Endothelial cell of umbilical vein (primary cell): Measurements from ENCODE around the gene SIGLEC6.

Experiments used
- CTCF ChIP-seq, 2 donors: IDR thresholded peaks; 1 replicate in 1 of 2; 2 replicates in 1 of 2; pipeline ENCODE4 v1.5.1; 2011; ENCODE audit warnings: low read length in 2 of 2, mild to moderate bottlenecking in 2 of 2, moderate library complexity in 2 of 2, control low read depth in 1 of 2, inconsistent platforms in 1 of 2, low read depth in 1 of 2; ENCODE audit not compliant: insufficient read depth in 1 of 2; ENCODE audit errors: extremely low read depth in 1 of 2
- EZH2 ChIP-seq: IDR thresholded peaks from 2 replicates; pipeline ENCODE4 v1.6.1; 2012; ENCODE audit warnings: borderline replicate concordance, low read depth, mild to moderate bottlenecking, moderate library complexity, low read length, inconsistent platforms; ENCODE audit not compliant: severe bottlenecking
- FOS ChIP-seq: IDR thresholded peaks from 2 replicates; pipeline ENCODE4 v1.6.1; 2011; ENCODE audit warnings: mild to moderate bottlenecking, low read length, moderate library complexity, borderline replicate concordance; ENCODE audit not compliant: insufficient read depth
- MYC ChIP-seq: IDR thresholded peaks from one replicate; pipeline ENCODE4 v1.6.1; 2011; ENCODE audit warnings: mild to moderate bottlenecking, low read depth, low read length
- POLR2A ChIP-seq: IDR thresholded peaks from 2 replicates; pipeline ENCODE4 v1.6.1; 2012; ENCODE audit warnings: low read depth, mild to moderate bottlenecking, control low read depth, low read length
- POLR2AphosphoS5 ChIP-seq: IDR thresholded peaks from 2 replicates; pipeline ENCODE4 v1.6.1; 2012; ENCODE audit warnings: low read depth, mild to moderate bottlenecking, control low read depth, low read length, moderate library complexity; ENCODE audit not compliant: insufficient read depth
- TF ChIP-seq, protein P1 (sequence below): IDR thresholded peaks from 2 replicates; pipeline ENCODE4 v1.6.1; 2011; ENCODE audit not compliant: insufficient read depth, insufficient read length

DNA sequence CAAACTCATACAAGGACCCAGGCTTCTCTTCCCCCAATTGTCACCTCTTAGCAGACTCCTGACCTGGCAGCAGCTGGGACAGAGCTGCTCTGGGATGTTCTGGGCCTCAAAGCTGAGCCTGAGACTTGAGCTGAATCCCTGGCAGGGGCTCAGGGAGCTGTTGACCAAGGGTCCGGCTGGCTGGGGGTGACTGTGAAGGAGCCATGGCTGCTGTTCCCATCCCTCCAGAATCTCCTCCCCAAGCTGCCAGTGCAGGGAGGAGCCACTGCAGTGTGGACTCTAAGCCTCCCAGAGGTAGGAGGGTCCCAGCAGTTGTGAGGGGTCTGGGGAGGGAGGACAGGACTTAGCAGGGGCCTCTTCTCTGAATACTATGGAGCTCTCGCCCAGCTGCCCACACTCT is 2.2 kb downstream of the SIGLEC6 start:
- TF ChIP-seq CTCF (IDR thresholded peaks at IDR 0.05; ENCODE audit: extremely low read depth in 1 of 2, insufficient read depth in 1 of 2, low read depth in 1 of 2, low read length in 2 of 2) = no peak
- no peak for TF ChIP-seq POLR2AphosphoS5
- TF ChIP-seq EZH2 = no peak
- no peak for TF ChIP-seq POLR2A
- TF ChIP-seq FOS = no peak
- TF ChIP-seq, protein P1, sequence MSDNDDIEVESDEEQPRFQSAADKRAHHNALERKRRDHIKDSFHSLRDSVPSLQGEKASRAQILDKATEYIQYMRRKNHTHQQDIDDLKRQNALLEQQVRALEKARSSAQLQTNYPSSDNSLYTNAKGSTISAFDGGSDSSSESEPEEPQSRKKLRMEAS = no peak
- no peak for TF ChIP-seq MYC
